BLaER1 (cell line): ENCODE data around the gene SSPN.
A peak's percentile ranks its signal among the peaks of the same experiment; 100 is the strongest.

Source experiments
- H3K27ac ChIP-seq: shearing (Covaris generic); formaldehyde crosslinking; 2 replicates; pipeline ENCODE4 v1.8.1; 2022
- H3K27me3 ChIP-seq: shearing (Covaris generic); formaldehyde crosslinking; 2 replicates; pipeline ENCODE4 v1.8.1; 2022
- H3K36me3 ChIP-seq: shearing (Covaris generic); formaldehyde crosslinking; 2 replicates; pipeline ENCODE4 v1.8.1; 2022
- H3K4me1 ChIP-seq: shearing (Covaris generic); formaldehyde crosslinking; 2 replicates; pipeline ENCODE4 v1.8.1; 2022
- H3K4me2 ChIP-seq: shearing (Covaris generic); formaldehyde crosslinking; 2 replicates; pipeline ENCODE4 v1.8.1; 2022
- H3K4me3 ChIP-seq: shearing (Covaris generic); formaldehyde crosslinking; 2 replicates; pipeline ENCODE4 v1.8.1; 2022
- H3K9ac ChIP-seq: shearing (Covaris generic); formaldehyde crosslinking; 2 replicates; pipeline ENCODE4 v1.8.1; 2022
- H3K9me3 ChIP-seq: shearing (Covaris generic); formaldehyde crosslinking; 2 replicates; pipeline ENCODE4 v1.8.1; 2022
- H4K20me1 ChIP-seq: shearing (Covaris generic); formaldehyde crosslinking; 2 replicates; pipeline ENCODE4 v1.8.1; 2022
- Cebpa-rat ChIP-seq: shearing (Covaris generic); IDR thresholded peaks from 2 replicates; pipeline ENCODE4 v1.8.1; 2022

The SSPN gene

DNA sequence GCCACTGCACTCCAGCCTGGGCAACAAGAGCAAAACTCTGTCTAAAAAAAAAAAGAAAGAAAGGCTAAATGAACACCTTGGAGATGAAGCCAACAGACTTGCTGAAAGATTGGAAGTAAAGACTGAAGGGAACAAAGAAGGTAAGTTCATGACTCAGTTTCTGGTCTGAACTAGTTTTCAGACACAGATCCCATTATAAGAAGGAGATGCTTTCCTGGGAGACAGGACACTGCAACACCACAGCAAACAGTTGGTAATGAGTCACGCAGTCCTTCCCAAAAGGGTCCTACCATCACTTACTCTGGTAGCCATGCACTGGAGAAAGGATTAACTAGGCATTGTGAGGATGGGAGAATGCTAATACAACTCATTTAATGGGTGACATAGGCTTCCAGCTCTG lies 97.2 kb downstream of the SSPN start:
- H3K27ac ChIP-seq, result no peak overlapping the region
- no peaks in the 10 kb centered on the region for H3K36me3 ChIP-seq
- H3K4me2 ChIP-seq, result no peak overlapping the region
- no peak overlapping the region for H3K9ac ChIP-seq
- no peaks in the 10 kb centered on the region for H3K27me3 ChIP-seq
- H3K4me3 ChIP-seq, result no peak overlapping the region
- H3K4me1 ChIP-seq, result no peaks in the 10 kb centered on the region
- no peak for TF ChIP-seq Cebpa-rat
- H3K9me3 ChIP-seq, result no peaks in the 10 kb centered on the region
- no peaks in the 10 kb centered on the region for H4K20me1 ChIP-seq

DNA sequence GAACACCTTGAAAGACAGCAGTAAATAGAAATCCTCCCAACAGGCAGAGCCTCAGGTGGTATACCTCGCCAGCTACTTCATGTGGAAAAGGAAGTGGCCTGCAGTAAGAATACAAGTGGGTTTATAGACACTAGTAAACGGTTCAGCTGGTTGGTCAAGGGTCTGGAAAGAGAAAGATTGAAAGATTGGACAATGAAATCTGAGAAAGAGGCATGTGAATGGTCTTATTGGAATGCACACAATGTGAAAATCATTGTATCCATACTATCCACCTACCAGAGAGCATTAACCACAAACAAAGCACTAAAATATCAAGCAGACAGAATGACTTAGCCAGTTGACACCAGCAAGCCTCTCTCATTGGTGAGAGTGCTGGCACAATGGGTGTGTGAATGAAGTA lies 98.2 kb downstream of the SSPN start:
- TF ChIP-seq Cebpa-rat, result no peak
- H3K4me1 ChIP-seq, result peaks cover 1% of the 10 kb centered on the region; the same call in 1 of the 2 replicates

DNA sequence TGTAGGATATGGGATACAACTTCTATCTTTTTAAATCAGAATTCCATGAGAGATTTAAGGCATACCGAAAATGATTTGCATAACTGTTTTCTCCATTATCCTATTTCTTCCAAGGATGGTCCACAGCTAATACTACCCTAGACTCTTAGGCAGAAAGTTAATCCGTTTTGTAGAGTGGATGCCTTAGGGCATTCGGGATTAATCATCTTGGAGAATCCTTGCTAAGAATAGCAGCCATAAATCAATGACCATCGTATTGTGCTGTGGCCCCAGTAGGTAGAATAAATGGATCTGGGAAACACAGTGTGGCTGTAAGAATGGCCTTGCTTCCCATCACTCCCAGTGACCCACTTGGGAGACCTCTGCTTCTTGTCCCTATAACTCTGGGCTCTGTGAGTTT lies 99.6 kb downstream of the SSPN start:
- no peak overlapping the region for H3K9ac ChIP-seq
- no peak for TF ChIP-seq Cebpa-rat
- no peaks in the 10 kb centered on the region for H3K9me3 ChIP-seq
- H3K4me2 ChIP-seq, result no peak overlapping the region
- peaks cover 12% of the 10 kb centered on the region for H3K4me1 ChIP-seq
- no peaks in the 10 kb centered on the region for H3K27me3 ChIP-seq
- no peak overlapping the region for H3K4me3 ChIP-seq
- H4K20me1 ChIP-seq, result no peaks in the 10 kb centered on the region
- no peaks in the 10 kb centered on the region for H3K36me3 ChIP-seq
- no peak overlapping the region for H3K27ac ChIP-seq

More for the DNA sequence above, 98.2 kb downstream of the SSPN start:
- H3K4me3 ChIP-seq, result no peak overlapping the region
- H3K4me2 ChIP-seq, result no peak overlapping the region
- H3K27me3 ChIP-seq, result no peaks in the 10 kb centered on the region
- no peaks in the 10 kb centered on the region for H3K36me3 ChIP-seq
- no peaks in the 10 kb centered on the region for H3K9me3 ChIP-seq
- no peak overlapping the region for H3K27ac ChIP-seq
- H4K20me1 ChIP-seq, result no peaks in the 10 kb centered on the region
- no peak overlapping the region for H3K9ac ChIP-seq

DNA sequence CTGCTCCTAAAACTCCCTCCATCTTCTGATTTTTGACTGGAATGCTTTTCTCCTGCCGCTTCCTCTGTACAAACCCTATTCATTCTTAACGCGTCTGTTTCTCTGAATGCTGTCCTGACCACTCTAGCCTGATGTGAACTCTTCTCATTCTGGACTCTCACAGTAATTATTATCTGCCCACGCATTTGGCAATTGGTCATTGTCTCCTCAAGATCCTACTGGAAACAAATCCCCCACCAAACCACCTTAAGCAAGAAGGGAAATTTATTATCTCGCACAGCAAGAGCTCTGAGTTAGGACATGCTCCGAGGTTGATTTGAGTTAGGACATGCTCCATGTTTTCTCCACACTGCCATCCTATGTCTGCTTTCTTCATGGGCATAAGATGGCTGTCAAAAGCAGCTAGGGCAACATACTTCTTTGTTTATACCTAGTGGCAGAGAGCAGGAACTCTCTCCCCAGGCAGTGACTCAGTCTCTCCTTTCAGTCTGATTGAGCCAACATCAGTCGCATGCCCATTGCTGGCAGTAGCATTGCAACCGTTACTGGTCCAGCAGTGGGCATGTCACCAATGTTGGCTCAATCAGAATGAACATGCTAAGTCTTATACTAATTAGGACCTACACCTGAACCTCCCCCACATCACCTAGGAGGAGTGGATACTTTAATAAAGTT lies 102.2 kb downstream of the SSPN start:
- no peak for TF ChIP-seq Cebpa-rat
- H3K9ac ChIP-seq, result no peak overlapping the region
- H3K36me3 ChIP-seq, result no peaks in the 10 kb centered on the region
- no peak overlapping the region for H3K4me3 ChIP-seq
- H4K20me1 ChIP-seq, result no peaks in the 10 kb centered on the region
- H3K9me3 ChIP-seq, result no peaks in the 10 kb centered on the region
- peaks cover 12% of the 10 kb centered on the region for H3K4me1 ChIP-seq
- H3K4me2 ChIP-seq, result no peak overlapping the region
- H3K27me3 ChIP-seq, result no peaks in the 10 kb centered on the region
- no peak overlapping the region for H3K27ac ChIP-seq

DNA sequence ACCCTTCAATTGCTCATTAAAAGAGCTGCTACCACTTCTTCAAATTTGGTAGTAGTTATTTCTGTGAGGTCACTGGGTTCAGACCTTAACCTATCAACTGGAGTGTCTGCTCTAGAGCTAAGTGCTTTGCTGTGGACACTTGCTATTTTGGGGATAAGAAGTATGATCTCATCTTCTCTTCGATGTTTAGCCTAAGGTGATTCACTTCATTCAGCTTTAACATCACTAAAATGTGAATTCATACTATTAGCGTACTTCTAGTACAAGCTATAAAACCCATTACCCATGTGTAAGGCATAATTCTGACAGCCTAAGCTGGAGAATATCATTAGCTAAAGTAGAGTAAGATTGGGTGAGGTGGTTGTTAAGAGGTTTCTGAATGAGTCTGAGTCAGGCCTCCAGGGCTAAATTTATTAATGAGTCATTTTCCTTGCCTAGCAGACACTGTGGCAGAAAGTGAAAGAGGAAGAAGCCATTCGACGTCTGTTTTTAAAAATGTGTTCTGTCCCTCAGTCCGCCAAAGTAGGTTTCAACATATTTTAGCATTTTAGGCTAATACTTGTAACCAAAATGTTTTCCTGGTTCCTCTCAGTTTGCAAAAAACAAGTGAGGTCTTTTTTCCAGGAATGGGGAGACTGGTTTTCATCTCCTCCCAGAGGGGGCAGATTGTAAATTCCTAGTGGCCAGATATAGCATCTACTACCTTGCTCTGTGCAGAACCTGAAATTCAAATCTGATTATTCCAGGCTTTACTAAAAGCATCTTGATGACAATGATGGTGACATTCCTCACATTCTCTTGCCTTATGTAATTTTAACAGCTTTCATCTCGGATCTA lies 103.6 kb downstream of the SSPN start:
- Histone ChIP-seq H3K36me3 (no peaks in the 10 kb centered on the region), H4K20me1 (no peaks in the 10 kb centered on the region), H3K27ac (0 out of 2 replicates have a peak overlapping the region, but pooled peaks have one; percentile 11), H3K4me1 (peaks cover 12% of the 10 kb centered on the region), H3K9ac (peak overlapping the region; percentile 25; the same call in 1 of the 2 replicates), H3K27me3 (no peaks in the 10 kb centered on the region), H3K4me2 (peak overlapping the region; percentile 64), H3K9me3 (no peaks in the 10 kb centered on the region), H3K4me3 (no peak overlapping the region)
- TF ChIP-seq Cebpa-rat, result no peak

DNA sequence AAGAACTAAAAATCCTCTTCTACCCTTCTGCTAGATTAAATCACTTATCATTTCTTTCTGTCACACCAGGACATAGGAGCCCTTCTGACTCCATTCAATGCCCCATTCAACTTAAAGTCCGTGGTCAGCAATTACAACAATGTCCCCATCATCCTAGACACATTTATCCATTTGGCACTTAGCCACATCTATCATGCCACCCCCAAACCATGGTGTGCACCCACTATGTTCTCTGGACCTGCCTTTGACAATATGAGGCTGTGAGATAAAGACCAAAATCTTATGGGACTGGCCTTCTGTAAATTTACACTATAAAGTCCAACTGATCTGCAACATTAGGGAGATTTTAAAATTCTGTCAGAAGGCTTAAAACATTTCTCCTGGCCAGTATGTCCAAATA lies 104.4 kb downstream of the SSPN start:
- Histone ChIP-seq H3K9ac (no peak overlapping the region), H3K4me2 (0 out of 2 replicates have a peak overlapping the region, but pooled peaks have one; percentile 64), H3K27me3 (no peaks in the 10 kb centered on the region), H3K36me3 (no peaks in the 10 kb centered on the region), H4K20me1 (no peaks in the 10 kb centered on the region), H3K4me1 (peaks cover 12% of the 10 kb centered on the region), H3K4me3 (no peak overlapping the region), H3K27ac (no peak overlapping the region), H3K9me3 (no peaks in the 10 kb centered on the region)
- TF ChIP-seq Cebpa-rat, result no peak
